Renal cortical epithelial cell (primary cell): ENCODE measurements around the gene PTPRCAP. TPM values are rescaled to one million over a fixed set of nuclear protein-coding genes. Genes with fewer than 3 reads are reported as not detected.
"Not testable (repeated sequence)": the region's sequence is repeated elsewhere in the genome, so short reads cannot be mapped to it uniquely, and the experiment has no call there.

ENCODE experiments used
- DNase-seq: peaks from one replicate; pipeline ENCODE4 v3.0.0-alpha.2; 2011; ENCODE audit warnings: low read depth
- total RNA-seq: library from RNA; depleted of rRNA; stranded (reverse); fragments of >200 nt; gene quantifications from 2 replicates; pipeline ENCODE4 v1.2.3, GENCODE V29; 2014

Gene PTPRCAP
- total RNA-seq, 1 donor from 2014 or later: 0.85 TPM

DNA sequence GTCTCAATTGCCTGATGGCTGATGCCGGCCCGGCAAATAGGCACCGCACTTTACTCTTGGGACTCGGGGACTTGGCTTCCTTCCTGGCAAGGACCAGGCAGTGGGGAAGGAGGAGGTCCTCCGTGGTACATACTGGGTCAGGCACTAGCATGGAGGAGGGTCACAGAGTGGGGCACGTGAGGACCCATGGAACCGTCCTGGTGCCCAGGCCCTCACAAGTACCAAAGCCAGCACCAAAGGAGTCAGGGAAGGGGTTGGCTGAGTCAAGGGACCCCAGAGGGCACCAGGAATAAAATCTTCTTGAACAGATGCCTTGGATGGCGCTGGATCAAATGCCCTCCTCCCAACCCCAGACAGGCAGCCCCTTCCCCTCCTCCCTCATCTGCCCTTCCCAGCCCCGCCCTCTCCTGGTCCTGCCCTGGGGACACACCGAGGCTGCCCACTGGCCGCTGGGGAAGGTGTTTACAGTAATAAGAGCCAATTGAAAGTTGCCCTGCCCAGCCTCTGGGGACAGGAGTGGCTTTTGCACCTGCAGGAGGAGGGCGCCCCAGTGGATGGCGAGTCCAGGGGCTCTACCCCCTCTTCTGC, 27.6 kb downstream of the PTPRCAP start:
- no peak for DNase-seq

DNA sequence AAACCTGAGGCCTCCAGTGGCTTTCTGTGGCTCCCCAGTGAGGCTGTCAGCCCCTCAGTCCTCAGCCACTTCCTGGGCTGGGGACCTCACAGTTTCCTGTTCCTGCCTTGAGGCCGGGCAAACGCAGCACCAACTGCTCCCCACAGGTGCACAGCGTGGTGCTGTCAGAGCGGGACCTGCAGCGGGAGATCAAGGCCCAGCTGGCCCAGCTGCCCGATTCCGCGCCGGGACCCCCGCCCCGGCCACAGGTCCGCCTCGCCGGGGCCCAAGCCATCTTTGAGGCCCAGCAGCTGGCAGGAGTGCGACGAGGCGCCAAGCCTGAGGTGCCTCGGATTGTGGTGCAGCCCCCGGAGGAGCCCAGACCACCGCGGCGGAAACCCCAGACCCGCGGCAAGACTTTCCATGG, 28.2 kb downstream of the PTPRCAP start:
- DNase-seq: no peak

DNA sequence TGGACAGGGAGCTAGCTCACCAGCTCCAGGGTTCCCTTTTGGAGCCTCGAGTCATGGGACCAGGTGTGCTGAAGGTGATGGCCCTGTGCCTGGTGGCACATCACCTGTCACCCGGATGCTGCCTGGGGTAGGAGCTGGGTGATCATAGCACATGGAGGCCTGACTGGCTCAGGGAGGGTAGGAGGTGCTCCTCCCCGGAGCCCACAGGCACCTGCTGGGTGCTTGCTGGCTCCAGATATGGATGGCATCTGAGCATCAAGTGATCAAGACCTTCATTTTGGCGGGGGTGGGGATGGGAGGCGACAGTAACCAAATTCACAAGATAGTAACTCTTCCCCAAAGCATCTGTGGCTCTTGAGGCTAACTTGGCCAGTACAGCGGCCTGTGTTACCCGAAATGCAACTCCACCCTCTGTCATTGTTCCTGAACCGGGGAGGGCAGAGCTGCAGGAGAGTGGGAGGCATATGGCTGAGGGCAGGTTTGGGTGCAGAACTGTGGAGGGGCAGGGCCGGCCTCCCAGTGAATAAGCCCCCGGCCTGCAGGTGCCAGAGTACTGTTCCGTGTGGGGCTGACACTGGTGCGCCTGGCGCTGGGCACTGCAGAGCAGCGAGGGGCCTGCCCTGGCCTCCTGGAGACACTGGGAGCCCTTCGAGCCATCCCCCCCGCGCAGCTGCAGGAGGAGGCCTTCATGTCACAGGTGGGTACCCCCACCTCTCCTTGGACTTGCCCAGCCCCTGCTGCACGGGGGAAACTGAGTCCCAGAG, 28.9 kb downstream of the PTPRCAP start:
- no peak for DNase-seq

DNA sequence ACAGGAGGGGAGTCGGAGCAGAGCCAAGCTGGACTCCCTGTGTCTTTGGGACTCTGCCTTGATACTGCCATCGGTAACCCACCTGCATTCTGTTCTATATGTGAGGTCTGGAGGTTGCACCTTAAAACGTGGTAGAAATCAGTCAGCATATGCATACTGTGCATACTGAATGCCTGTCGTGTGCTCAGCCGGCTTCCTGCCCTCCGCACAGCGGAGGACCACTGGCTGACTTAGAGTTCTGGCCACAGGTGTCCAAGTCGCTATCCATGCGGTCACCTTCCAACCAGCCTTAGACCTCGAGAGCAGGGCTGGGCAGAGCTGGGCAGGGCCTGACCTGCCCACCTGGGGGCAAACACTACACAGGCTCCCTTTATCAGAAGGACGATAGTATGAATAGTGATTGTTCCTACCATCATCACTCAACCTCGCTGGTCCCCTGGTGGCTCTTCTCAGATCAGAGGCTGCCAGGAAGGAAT, 29.8 kb downstream of the PTPRCAP start:
- no peak for DNase-seq

DNA sequence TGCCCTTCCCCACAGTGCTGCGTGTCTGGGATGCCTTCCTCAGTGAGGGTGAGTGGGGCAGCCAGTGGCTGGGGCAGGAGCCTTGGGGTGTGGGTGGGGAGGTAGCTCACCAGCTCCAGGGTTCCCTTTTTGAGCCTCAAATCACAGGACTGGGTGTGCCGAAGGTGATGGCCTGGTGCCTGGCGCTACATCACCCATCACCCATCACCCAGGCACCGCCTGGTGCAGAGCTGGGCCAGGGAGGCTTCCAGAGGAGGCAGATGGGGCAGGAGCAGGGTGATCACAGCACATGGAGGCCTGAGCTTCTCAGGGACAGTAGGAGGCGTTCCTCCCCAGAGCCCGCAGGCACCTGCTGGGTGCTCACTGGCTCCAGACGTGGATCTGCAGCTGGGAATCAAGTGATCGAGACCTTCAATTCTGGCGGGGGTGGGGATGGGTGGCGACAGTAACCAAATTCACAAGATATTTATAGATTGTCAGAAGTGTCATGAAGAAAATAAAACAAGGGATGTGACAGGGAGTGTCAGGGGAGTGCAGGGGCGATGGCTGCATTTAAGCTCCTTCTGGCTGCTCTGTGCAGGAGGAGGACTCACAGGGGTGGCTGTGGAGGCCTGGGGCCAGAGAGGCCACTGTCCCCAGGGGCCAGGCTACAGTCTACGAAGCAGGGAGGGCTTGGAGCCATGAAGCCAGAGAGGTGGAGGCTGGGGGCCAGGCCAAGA, 30.4 kb downstream of the PTPRCAP start:
- DNase-seq: no peak

DNA sequence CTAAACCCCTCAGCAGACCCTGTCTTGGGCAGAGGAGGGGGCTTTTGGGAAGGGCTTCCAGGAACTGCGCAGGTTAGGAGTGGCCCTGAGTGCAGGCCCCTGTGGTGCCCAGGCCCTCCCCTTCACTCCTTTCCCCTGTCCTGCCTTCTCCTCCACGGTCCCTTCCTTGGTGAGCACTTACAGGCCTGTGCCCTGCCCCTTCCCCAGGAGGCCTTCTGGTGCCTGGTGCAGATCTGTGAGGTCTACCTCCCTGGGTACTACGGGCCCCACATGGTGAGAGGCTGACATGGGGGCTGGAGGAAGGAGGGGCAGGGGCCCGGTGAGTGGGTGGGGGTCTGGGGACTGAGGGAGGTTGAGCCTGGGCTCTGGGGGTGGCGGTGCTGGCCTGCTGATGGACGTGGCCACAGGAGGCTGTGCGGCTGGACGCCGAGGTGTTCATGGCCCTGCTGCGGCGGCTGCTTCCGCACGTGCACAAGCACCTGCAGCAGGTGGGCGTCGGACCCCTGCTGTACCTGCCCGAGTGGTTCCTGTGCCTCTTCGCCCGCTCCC, 31.0 kb downstream of the PTPRCAP start:
- DNase-seq: no peak

DNA sequence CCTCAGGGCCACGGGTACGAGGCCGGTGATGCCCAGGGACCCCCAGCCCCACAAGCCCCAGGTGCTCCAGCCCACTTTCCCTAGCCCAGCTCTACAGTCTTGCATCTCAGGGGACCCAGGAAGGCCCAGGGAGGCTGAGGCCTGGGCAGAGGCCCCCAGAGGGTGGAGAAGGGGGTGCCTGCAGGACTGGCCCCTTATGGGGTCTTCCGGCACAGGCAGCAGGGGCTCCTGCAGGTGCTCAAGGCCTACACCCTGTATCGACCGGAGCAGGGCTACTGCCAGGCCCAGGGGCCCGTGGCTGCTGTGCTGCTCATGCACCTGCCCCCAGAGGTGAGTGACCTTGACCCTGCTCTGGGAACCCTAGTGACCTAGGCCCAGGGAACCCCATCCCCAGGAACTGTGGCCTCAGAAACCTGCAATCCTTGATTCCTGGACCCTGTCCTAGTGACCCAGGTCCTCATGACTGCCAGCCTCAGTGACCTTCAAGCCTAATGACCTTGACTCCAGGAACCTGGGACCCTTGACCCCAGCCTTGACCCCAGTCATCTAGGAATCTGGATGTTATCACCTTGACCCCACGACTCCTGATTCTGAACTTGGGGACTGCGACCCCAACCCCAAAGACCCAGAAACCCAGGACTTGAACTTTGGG, 31.7 kb downstream of the PTPRCAP start:
- no peak for DNase-seq

DNA sequence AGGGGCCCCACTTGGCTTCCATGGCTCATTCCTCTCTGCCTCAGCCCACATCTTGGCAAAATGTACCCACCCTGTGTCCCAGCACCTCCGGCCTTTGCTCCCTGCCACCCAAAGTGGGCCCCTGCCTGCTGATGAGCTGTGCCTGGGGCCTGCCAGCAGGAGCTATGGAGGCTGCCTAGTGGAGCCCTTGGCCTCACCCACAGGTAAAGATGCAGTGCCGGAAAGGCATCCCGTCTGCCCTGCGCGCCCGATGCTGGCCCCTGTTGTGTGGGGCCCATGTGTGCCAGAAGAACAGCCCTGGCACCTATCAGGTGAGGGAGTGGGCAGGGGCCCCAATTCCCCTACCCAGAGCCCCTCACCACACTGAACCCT, 32.3 kb downstream of the PTPRCAP start:
- DNase-seq: no peak

DNA sequence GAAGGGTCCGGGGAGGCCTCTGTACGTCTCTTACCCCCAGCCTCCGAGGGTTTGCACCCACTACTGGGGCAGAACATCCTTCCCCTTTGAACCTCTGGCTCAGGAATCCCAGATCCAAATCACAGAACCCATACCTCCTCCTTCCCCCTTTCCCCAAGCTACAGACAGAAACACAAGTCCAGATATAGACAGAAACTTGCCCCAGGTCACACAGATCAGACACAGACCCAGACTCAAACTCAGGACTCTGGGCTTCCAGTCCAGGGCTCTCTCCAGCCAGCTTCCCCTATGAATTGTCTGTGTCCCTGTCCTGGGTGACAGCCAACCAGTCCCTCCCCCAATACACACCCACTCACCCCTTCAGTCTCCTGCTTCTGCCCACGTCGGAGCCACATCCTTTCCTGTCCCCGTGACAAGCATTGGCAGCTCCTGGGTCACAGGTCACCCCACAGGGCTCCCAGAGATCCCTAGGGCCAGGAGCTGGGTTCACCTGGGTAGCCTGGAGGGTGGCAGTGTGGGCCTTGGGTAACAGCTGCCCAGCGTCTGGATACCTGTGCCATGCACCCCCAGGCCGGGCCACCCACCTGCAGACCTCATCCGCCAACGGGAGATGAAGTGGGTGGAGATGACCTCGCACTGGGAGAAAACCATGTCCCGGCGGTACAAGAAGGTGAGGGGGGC, 32.8 kb downstream of the PTPRCAP start:
- no peak for DNase-seq

DNA sequence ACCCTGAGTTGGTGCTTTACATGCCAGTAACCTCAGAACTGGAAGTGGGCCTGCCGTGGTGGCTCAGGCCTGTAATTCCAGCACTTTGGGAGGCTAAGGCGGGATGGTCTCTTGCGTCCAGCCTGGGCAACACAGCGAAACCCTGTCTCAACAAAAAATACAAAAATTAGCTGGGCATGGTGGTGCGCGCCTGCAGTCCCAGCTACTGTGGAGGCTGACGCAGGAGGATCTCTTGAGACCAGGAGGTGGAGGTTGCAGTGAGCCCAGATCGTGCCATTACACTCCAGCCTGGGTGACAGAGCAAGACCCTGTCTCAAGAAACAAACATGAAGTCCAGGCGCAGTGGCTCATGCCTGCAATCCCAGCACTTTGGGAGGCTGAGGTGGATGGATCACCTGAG, 34.4 kb downstream of the PTPRCAP start:
- not testable (repeated sequence) for DNase-seq

DNA sequence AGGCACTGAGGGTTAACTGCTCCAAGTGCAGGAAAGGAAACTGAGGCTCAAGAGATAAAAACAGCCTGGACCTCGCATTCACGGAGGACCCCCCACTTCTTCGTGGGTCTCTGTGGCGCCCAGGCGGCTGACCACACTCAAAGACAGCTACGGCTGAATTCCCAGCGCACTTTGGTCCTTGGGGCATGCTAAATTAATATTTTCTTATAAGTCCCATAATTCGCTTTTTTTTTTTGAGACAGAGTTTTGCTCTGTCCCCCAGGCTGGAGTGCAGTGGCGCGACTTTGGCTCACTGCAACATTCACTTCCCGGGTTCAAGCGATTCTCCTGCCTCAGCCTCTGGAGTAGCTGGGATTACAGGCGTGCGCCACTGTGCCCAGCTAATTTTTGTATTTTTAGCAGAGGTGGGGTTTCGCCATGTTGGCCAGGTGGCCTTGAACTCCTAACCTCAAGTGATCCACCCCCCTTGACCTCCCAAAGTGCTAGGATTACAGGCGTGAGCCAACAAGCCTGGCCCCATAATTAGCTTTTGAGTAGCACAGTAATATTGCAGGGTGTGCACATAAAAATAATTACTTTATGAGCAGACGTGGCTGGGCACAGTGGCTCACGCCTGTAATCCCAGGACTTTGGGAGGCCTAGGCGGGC, 35.2 kb downstream of the PTPRCAP start:
- DNase-seq: not testable (repeated sequence)

DNA sequence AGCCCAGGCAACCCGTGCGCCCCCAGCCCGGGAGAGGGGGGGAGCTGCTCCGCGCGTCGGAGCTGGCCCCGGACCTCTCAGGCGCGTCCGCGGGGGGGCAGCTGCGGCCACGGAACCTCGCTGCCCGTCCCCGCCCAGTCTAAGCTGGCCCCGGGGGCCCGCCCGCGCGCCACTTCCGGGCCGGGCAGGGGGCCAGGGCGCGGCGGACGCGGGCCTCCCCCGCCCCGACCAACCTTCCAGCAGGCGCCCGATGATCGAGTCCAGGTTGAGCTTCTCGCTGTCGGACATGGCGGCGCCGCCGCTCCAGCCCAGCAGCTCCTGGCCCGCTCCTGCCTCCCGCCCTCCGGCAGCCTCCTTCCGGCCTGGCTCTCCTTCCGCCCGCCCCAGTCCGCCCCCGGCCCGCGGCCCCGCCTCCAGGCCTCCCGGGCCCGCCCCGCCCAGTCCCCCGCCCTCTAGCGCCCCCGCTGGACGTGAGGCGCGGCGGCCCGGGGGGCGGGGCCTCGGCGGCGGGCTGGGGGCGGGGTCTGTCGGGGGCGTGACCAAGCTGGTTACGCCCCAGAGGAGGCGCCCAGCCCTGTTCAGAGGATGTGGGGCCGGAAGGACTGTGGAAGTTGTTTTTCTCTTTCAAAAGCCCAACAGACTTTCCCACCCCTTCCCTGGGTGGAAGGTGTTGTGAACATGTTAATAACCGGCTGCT, 35.8 kb downstream of the PTPRCAP start, which contains the start of gene PPP1CA:
Gene PPP1CA (minus strand): TSS at position 364 of the 697 bp plus-strand sequence. CDS start 76 bp downstream, at position 288.
- peak; percentile 62 for DNase-seq

DNA sequence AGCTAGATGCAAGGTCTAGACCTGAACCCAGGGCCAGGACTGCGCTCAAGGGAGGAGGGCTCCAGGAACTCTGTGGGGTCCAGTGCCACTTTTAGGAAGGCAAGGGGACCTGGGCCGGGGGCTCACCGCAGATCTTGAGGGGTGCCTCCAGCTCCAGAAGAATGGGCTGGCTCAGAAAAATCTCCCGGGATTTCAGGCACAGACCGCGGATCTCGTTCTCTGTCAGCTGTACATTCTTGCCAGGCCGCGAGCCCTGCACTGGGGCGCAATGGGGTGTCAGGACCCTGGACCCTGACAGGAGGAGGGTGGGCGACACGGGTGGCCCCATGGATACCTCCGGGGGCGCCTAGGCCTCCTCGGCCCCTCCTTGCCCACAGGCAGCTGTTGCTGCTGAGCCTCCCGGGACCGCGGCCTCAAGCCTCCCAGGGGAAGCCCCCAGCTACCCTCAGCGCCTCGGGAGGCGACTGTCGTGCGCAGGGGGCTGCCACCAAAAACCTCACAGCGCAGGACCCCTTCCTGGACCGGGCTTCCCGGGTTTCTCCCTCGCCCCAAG, 36.5 kb downstream of the PTPRCAP start:
- no peak for DNase-seq

DNA sequence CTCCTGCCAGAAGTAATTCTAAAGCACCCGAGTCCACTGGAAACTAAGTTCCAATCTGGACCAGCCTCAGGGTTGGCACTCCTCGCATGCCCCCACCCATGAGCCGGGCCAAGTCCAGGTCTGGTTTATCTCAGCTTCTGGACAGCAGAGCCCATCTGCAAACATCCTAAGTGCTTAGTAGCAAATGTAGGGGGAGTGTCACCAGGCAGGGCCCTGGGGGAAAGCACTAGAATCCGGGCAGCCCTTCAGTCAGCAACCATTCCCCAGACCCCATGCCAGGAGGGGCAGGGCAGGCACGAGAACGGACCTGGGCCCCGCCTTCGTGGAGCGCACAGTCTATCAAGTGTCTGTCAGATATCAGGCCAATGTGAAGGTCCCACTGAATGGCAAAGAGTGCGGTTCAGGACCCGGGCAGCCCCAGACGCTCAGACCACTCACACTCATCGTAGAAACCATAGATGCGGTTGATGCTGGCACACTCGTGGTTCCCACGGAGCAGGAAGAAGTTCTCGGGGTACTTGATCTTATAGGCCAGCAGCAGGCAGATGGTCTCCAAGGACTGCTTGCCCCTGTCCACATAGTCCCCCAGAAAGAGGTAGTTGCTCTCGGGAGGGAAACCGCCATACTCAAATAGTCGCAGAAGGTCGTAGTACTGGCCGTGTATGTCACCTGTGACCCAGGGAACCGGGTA, 37.1 kb downstream of the PTPRCAP start:
- no peak for DNase-seq

DNA sequence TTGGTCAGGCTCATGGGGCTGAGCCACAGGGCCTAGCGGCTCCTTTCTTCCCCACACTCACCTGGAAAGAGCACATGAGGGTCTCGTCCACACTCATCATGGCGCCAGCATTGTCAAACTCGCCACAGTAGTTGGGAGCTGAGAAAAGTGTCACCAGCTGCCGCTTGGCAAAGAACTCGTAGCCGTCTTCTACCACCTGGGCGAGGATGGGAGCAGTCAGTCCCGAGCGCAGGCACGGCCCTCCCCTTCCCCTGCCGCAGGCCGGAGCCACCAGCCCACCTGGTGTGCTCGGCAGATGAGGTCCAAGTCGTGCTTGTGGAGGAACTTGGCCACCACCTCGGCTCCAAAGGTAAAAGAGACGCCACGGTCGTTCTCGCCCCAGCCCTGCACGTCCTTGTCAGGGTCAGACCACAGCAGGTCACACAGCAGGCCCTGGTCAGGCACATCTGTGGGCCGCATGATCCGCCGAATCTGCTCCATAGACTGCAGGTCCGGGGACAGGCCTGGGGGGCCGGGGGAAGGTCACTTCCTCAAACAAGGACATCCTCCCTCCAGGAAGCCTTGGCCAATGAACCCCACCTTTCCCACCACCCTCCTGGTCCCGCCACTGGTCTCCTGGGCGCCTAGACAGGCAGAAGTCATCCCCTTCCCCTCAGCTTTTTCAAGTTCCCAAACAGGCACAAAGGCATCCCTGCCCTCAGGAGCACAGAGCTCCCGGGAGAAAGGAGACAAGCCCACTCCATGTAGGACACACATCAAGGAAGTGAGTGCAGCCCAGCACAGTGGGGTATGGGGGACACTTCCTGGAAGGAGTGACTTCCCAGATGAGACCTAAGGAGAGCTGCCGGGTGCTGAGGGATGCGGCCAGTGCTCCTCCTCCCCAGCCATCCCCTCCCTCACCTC, 38.6 kb downstream of the PTPRCAP start:
- DNase-seq: no peak

DNA sequence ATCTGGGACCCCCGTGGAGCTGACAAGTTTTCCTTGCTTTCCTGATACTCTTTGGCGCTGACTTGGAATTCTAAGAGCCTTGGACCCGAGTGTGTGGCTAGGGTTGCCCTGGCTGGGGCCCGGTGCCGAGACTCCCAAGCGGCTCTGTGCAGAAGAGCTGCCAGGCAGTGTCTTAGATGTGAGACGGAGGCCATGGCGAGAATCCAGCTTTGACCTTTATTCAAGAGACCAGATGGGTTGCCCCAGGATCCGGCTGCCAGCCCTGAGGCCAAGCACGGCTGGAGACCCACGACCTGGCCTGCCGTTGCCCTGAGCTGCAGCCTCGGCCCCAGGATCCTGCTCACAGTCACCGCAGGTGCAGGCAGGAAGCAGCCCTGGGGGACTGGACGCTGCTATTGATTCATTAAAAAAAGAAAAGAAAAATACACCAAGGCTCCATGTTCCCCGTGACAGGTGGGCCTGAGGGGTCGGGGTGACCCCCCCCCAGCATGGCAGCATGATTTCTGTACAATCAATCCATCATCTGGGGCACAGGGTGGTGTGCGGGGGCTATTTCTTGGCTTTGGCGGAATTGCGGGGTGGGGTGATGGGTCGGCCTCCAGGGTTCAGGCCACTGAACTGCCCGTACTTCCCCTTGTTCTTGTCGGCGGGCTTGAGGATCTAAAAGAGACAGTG, 39.4 kb downstream of the PTPRCAP start:
- no peak for DNase-seq

DNA sequence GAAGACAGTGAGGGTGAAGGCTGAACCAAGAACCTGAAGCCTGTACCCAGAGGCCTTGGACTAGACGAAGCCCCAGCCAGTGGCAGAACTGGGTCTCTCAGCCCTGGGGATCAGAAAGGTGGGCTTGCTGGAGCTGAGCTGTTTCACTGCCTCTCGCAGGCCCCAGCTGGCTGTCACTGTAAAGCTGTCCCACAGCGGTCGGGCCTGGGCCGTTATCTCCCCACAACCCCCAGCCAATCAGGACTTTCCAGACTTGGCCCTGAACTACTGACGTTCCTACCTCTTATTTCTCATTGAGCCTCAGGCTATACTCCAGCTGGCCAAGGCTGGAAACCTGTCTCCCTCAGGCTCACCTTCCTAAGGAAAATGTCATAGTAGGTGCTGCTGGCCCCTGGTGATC, 39.9 kb downstream of the PTPRCAP start:
- no peak for DNase-seq
